Natural killer cell treated with Interleukin-12 subunit alpha and Interleukin-12 subunit beta and Interleukin-15 and Interleukin-18, amount 100 ng/mL, for 72 hours (primary cell): ENCODE results near the gene OSBPL5. TPM values are rescaled to one million over a fixed set of nuclear protein-coding genes. Genes with fewer than 3 reads are reported as not detected.

Experiments used
- ATAC-seq, 2 donors: fragments of 150-1000 bp; cut with Tn5 transposase in 1 of 2; sonication (Bioruptor Pico), chemical (Tn5 transposase) in 1 of 2; 2 replicates each; pipeline ENCODE4 v1.10.0; 2021
- DNase-seq: peaks from one replicate; pipeline ENCODE4 v3.0.0; 2022; ENCODE audit warnings: low spot score
- H3K27ac Mint-ChIP-seq, 2 donors: 1 replicate in 1 of 2; 2 replicates in 1 of 2; pipeline ENCODE4 v1.8.0; 2022; ENCODE audit warnings: mixed read lengths in 2 of 2, mild to moderate bottlenecking in 1 of 2, moderate library complexity in 1 of 2
- H3K27me3 Mint-ChIP-seq, 2 donors: 1 replicate in 1 of 2; 2 replicates in 1 of 2; pipeline ENCODE4 v1.8.0; 2022; ENCODE audit warnings: mixed read lengths in 2 of 2
- H3K36me3 Mint-ChIP-seq: one replicate; pipeline ENCODE4 v1.8.0; 2022; ENCODE audit warnings: mixed read lengths
- H3K4me1 Mint-ChIP-seq, 2 donors: 1 replicate in 1 of 2; 2 replicates in 1 of 2; pipeline ENCODE4 v1.8.0; 2022; ENCODE audit warnings: low read depth in 2 of 2, mixed read lengths in 2 of 2, mild to moderate bottlenecking in 1 of 2
- H3K4me3 Mint-ChIP-seq: one replicate; pipeline ENCODE4 v1.8.0; 2022; ENCODE audit warnings: mixed read lengths
- H3K9me3 Mint-ChIP-seq: 2 replicates; pipeline ENCODE4 v1.8.0; 2022; ENCODE audit warnings: mixed read lengths
- total RNA-seq, 2 donors: library from RNA; stranded (reverse); gene quantifications; one replicate each; pipeline ENCODE4 v1.2.3, GENCODE V29; 2022

OSBPL5 gene
- total RNA-seq, 2 donors from 2014 or later = 58.3 to 74.6 TPM

DNA sequence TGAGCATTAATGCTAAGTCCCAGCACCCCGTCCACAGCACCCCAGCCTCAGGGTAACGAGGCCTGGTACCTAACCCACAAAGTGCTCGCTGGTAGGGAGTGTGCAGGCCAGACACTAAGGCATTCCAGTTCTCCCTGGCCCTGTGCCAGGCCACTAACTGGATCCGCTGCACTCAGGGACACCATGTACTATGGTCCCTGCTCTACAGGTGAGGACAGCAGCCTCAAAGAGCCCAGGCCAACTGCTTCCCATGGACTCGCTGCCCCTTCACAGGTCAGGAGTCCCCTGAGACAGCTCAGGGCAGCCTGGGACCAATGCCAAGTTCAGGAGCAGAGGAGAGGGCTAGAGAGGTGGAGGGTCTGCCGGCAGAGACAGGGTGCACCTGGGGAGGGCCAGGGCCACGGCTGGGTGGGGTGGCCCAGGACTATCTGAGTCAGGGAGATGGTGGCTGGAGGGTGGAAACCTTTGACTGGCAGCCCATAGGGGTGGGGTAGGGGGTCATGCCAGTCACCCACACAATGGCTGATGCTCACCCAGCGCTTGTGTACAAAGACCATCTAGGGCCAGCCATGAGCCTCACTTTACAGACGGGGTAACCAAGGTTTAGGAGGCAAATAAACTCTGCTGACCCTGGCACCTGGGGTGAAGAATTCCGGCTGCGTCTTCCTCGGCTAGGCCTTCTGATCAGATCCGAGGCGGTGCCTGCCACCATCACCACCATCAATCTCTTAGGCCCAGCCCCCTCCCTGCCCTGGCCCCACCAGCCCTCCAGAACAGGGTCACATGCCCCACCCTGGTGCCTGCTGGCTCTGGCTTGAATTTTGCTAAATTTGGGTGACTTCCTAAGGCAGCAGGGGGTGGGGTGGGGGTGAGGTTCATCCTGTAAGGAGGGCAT is 5.6 kb downstream of the OSBPL5 start:
- peaks cover 46 to 74% of the 10 kb centered on the region in 2 donors for H3K4me1 Mint-ChIP-seq
- no peaks in the 10 kb centered on the region for H3K9me3 Mint-ChIP-seq
- DNase-seq = peak; percentile 41
- H3K36me3 Mint-ChIP-seq = no peaks in the 10 kb centered on the region
- no peak for ATAC-seq
- H3K27me3 Mint-ChIP-seq = no peaks in the 10 kb centered on the region
- peak overlapping the region; percentile 77 for H3K4me3 Mint-ChIP-seq
- H3K27ac Mint-ChIP-seq = peak overlapping the region; percentile 28 to 89

GRCh38 chr11:3158821-3159220 is 6.3 kb downstream of the OSBPL5 start:
- Mint-ChIP-seq H3K27ac (peak overlapping the region; percentile 58 to 89), H3K9me3 (no peaks in the 10 kb centered on the region), H3K4me1 (peaks cover 46 to 72% of the 10 kb centered on the region in 2 donors), H3K27me3 (no peaks in the 10 kb centered on the region), H3K4me3 (peak overlapping the region; percentile 30), H3K36me3 (no peaks in the 10 kb centered on the region)
- no peak for ATAC-seq
- peak; percentile 40 for DNase-seq

DNA sequence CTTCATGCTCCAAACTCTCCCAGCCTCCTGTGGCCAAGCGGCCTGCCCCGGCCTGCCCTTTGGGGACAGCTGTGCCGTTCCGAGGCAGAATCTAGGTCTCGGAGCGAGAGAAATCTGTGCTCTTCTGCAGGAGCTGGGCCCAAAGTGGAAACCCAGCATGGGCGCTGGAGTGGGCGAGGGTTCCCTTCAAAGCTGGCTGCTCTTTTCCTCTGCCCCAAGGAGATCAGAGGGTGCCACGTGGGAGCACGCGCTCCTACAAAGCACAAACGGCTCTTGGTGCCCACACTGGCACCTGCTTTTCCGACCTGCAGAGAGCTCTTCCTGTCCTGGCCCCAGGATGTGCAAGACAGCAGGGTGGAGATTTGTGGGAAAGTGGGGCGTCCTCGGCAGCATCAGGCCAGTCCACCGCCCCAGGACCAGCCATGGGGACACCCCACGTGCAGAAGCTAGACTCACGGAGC is 6.9 kb downstream of the OSBPL5 start:
- no peaks in the 10 kb centered on the region for H3K27me3 Mint-ChIP-seq
- ATAC-seq (no peak), DNase-seq (no peak)
- peak overlapping the region; percentile 30 for H3K4me3 Mint-ChIP-seq
- no peaks in the 10 kb centered on the region for H3K9me3 Mint-ChIP-seq
- H3K4me1 Mint-ChIP-seq = peaks cover 48 to 70% of the 10 kb centered on the region in 2 donors
- H3K36me3 Mint-ChIP-seq = no peaks in the 10 kb centered on the region
- H3K27ac Mint-ChIP-seq = peak overlapping the region; percentile 58 to 89

GRCh38 chr11:3157381-3158130 is 7.6 kb downstream of the OSBPL5 start:
- H3K27me3 Mint-ChIP-seq = no peaks in the 10 kb centered on the region
- no peaks in the 10 kb centered on the region for H3K36me3 Mint-ChIP-seq
- peak overlapping the region; percentile 62 for H3K4me3 Mint-ChIP-seq
- DNase-seq = peak; percentile 86
- peaks cover 51 to 69% of the 10 kb centered on the region in 2 donors for H3K4me1 Mint-ChIP-seq
- H3K27ac Mint-ChIP-seq = peak overlapping the region; percentile 80 to 89
- peak; percentile 87 to 89 for ATAC-seq
- H3K9me3 Mint-ChIP-seq = no peaks in the 10 kb centered on the region

DNA sequence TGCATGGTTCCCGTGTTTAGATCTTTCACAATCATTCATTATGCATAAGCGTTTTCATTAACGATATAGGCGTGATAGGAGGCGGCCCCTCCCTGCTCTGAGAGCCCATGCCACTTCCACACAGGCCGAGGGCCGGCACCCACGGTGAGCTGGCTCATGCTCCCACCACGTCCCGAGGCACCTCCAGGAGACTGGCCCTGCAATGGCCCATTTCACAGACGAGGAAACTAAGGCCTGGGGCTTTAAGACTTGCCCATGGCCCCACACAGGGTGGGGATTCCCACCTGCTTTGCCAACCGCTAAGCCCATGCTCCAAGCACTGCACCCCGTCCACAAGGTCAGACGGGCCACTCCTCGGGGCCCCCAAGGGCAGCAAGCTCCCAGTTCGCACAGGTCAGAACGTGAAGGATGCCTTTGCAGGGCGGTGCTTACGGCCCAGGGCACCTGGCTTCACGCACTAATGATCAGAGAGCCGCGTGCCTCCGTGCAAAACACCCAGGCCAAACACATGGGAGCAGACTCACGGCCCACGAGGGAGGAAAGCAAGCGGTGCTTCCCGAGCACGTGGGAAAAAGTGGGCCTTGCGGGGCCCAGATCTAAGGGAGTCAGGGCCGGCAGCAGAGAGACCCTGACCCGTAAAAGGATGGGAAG is 8.3 kb downstream of the OSBPL5 start:
- H3K4me3 Mint-ChIP-seq = peak overlapping the region; percentile 62

GRCh38 chr11:3156282-3156660 is 8.8 kb downstream of the OSBPL5 start:
- peaks cover 42 to 66% of the 10 kb centered on the region in 2 donors for H3K4me1 Mint-ChIP-seq
- peak overlapping the region; percentile 80 to 89 for H3K27ac Mint-ChIP-seq
- no peaks in the 10 kb centered on the region for H3K9me3 Mint-ChIP-seq
- H3K4me3 Mint-ChIP-seq = no peak overlapping the region
- DNase-seq (peak; percentile 57), ATAC-seq (no peak)
- H3K36me3 Mint-ChIP-seq = no peaks in the 10 kb centered on the region
- H3K27me3 Mint-ChIP-seq = no peaks in the 10 kb centered on the region

More for the DNA sequence above, 8.3 kb downstream of the OSBPL5 start:
- peaks cover 47 to 70% of the 10 kb centered on the region in 2 donors for H3K4me1 Mint-ChIP-seq
- H3K27ac Mint-ChIP-seq = peak overlapping the region; percentile 80 to 89
- ATAC-seq (no peak), DNase-seq (peak; percentile 60)
- H3K27me3 Mint-ChIP-seq = no peaks in the 10 kb centered on the region
- no peaks in the 10 kb centered on the region for H3K36me3 Mint-ChIP-seq
- H3K9me3 Mint-ChIP-seq = no peaks in the 10 kb centered on the region

DNA sequence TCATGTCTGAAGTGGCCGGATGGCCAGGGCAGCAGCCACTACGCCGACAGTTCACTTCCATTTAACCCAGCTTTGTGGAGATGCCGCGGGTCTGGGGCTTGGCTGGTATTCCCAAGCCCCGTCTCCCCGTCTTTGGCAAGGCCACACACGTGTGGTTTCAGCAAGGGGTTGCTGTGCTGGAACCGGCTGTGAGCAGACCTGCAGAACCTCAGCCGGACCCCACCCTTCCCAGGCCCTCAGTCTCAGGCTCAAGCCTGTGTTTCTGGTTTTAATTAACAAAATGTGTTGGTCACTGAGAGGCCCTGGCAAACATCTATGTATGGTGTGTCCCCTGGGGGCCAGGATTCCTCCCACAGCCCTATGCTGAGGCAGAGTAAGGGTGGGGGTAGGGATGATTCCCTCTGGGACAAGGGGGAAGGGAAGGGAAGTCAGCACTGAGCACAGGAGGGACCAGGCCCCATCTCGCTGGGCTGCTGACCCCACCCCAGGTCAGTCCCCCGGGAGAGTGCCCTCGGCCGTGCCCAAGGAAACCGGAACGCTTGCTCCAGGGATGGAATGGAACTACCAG is 9.3 kb downstream of the OSBPL5 start:
- Mint-ChIP-seq H3K4me3 (no peak overlapping the region), H3K27me3 (no peaks in the 10 kb centered on the region), H3K4me1 (peaks cover 40 to 63% of the 10 kb centered on the region in 2 donors), H3K36me3 (no peaks in the 10 kb centered on the region), H3K27ac (peak overlapping the region; percentile 80 to 89), H3K9me3 (no peaks in the 10 kb centered on the region)
- DNase-seq (peak; percentile 35), ATAC-seq (no peak)

DNA sequence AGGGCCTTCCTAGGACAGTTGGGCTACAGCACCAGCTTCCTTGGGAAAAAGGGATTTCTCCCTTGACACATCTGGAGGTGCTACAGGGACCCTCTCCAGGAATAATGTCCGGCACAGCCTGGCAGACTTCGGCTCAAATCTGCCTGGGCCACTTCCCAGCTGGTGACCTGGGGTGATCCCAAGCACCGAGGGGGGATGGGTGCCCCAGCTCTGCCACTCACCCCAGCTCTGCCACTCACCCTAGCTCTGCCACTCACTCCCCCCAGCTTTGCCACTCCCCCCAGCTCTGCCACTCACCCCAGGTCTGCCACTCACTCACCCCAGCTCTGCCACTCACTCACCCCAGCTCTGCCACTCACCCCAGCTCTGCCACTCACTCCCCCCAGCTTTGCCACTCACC is 9.9 kb downstream of the OSBPL5 start:
- DNase-seq = peak; percentile 40
- Mint-ChIP-seq H3K4me3 (no peak overlapping the region), H3K27me3 (no peaks in the 10 kb centered on the region), H3K27ac (peak overlapping the region; percentile 80 to 89), H3K36me3 (no peaks in the 10 kb centered on the region), H3K9me3 (no peaks in the 10 kb centered on the region), H3K4me1 (peaks cover 43 to 63% of the 10 kb centered on the region in 2 donors)
- no peak for ATAC-seq

DNA sequence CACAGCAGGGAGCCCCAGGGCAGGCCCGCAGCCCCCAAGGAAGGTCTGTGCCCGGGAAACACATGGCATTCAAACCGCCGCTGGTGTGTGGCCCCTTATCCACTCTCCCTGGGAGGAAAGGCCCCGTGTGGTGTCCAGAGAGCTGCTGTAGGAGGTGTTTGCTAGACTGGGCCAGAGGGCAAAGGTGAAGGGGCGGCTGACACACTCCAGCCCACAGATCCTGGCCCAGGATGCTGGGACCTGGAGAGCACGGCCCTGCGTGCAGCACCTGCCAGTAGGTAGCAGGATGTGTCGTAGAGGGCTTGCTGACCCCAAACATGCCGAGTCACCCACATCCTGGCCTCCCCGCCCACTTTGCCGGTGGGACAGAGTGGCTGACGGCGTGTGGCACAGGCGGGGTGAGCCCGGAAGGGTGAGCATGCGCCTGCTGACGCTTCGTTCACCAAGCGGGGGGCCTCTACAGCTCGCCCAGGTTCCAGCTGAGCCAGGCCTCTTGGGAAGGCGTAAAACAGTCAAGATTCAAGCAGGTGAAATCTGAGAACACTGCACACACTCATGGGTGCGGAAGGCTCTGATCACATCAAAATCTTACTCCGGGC is 11.0 kb downstream of the OSBPL5 start:
- Mint-ChIP-seq H3K4me3 (no peak overlapping the region), H3K27me3 (no peaks in the 10 kb centered on the region), H3K36me3 (no peaks in the 10 kb centered on the region), H3K9me3 (no peaks in the 10 kb centered on the region), H3K4me1 (peaks cover 53 to 64% of the 10 kb centered on the region in 2 donors), H3K27ac (peak overlapping the region in 1 of 2 donors; percentile 37)
- DNase-seq (peak; percentile 47), ATAC-seq (no peak)

GRCh38 chr11:3153291-3153861 is 11.7 kb downstream of the OSBPL5 start:
- ATAC-seq (no peak), DNase-seq (no peak)
- Mint-ChIP-seq H3K36me3 (no peaks in the 10 kb centered on the region), H3K4me1 (peaks cover 54 to 61% of the 10 kb centered on the region in 2 donors), H3K9me3 (no peaks in the 10 kb centered on the region), H3K27ac (peak overlapping the region; percentile 37 to 75), H3K27me3 (no peaks in the 10 kb centered on the region), H3K4me3 (no peak overlapping the region)

- no peaks in the 10 kb centered on the region for H3K36me3 Mint-ChIP-seq
- H3K4me1 Mint-ChIP-seq = peaks cover 54 to 64% of the 10 kb centered on the region in 2 donors
- no peaks in the 10 kb centered on the region for H3K27me3 Mint-ChIP-seq
- no peak for ATAC-seq
- peak; percentile 46 for DNase-seq
- H3K27ac Mint-ChIP-seq = peak overlapping the region; percentile 37 to 75
- no peaks in the 10 kb centered on the region for H3K9me3 Mint-ChIP-seq
- H3K4me3 Mint-ChIP-seq = no peak overlapping the region
These were observed 12.5 kb downstream of the OSBPL5 start for GRCh38 chr11:3152471-3153110.

DNA sequence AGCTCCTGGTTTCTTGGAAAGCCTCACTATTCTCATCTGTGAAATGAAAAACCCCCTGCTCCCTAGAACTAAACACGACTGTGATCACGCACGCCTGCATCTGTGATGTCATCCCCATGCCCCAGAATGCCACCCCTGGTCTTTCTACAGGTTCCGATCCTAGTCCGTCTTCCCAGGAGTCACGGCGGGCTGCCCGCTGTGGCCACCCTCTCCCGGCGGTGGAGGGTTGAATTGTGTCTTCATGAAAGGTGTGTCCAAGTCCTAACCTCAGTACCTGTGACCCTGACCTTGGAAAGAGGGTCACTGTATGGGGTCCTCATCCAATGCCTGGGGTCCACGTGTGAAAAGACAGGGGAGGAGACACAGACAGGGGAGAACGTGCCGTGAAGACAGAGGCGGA is 14.4 kb downstream of the OSBPL5 start:
- H3K4me3 Mint-ChIP-seq = no peak overlapping the region
- ATAC-seq (no peak), DNase-seq (no peak)
- no peaks in the 10 kb centered on the region for H3K9me3 Mint-ChIP-seq
- peaks cover 40 to 53% of the 10 kb centered on the region in 2 donors for H3K4me1 Mint-ChIP-seq
- H3K27me3 Mint-ChIP-seq = no peaks in the 10 kb centered on the region
- H3K36me3 Mint-ChIP-seq = no peaks in the 10 kb centered on the region
- H3K27ac Mint-ChIP-seq = peak overlapping the region in 1 of 2 donors; percentile 71
